Measurements from ENCODE around the gene ZBTB20.

- TF ChIP-seq CTCF (IDR thresholded peaks at IDR 0.05 in 8 of 11, conservative IDR thresholded peaks at IDR 0.05 in 3 of 11) (no peak), POLR2A (IDR thresholded peaks at IDR 0.05) (no peak), POLR2AphosphoS5 (IDR thresholded peaks at IDR 0.05) (no peak)
Measured at GRCh38 chr3:114789803-114790202, 357.3 kb downstream of the ZBTB20 start.

Data from spleen (tissue), 7 donors.